GM21825 (cell line): ENCODE results near the gene SYNCRIP.
A peak's percentile ranks its signal among the peaks of the same experiment; 100 is the strongest.
"Not testable (repeated sequence)": the region's sequence is repeated elsewhere in the genome, so short reads cannot be mapped to it uniquely, and the experiment has no call there.

ENCODE experiments used
- ATAC-seq: cut with Tn5 transposase; IDR thresholded peaks from one replicate; pipeline ENCODE4 v1.9.1; 2021; ENCODE audit warnings: mild to moderate bottlenecking, moderate library complexity; ENCODE audit not compliant: unreplicated experiment

SYNCRIP gene

GRCh38 chr6:85670573-85670972 is 27.9 kb upstream of the SYNCRIP start:
- no peak for ATAC-seq

DNA sequence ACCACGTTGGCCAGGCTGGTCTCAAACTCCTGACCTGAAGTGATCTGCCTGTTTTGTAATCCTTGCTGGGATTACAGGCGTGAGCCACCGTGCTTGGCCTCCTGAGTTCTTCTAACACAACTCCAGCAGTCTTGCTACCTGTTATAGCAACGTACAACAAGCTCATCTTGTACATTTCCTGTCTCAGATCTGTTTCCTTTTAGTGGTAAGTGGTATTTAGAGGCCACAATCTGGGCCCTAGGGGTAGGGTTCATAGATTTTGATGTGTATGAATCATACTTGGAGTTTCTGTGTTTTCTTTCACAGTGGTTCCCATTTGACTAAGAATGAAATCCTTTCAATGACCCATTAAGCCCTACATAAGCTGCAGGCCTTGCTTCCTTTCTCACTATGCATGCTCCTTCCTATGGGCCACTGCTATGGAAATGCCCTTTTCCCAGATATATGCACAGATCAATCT is 27.1 kb upstream of the SYNCRIP start:
- ATAC-seq, result peak; percentile 97

DNA sequence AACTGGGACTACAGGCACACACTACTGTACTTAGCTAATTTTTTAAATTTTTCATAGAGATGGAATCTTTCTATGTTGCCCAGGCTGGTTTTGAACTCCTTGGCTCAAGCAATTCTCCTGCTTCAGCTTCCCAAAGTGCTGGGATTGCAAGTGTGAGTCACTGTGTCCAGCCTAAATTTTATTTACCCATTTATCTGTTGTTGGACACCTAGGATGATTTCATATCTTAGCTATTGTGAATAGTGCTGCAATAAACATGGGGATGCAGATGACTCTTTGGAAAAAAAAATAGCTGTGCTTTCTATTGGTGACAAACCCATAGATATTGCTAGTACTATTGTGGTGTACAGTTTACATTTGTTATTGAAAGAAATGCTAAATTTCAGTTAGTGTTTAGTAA is 19.6 kb upstream of the SYNCRIP start:
- ATAC-seq, result no peak

- ATAC-seq, result no peak
These were observed 17.5 kb upstream of the SYNCRIP start for GRCh38 chr6:85660181-85660611.

DNA sequence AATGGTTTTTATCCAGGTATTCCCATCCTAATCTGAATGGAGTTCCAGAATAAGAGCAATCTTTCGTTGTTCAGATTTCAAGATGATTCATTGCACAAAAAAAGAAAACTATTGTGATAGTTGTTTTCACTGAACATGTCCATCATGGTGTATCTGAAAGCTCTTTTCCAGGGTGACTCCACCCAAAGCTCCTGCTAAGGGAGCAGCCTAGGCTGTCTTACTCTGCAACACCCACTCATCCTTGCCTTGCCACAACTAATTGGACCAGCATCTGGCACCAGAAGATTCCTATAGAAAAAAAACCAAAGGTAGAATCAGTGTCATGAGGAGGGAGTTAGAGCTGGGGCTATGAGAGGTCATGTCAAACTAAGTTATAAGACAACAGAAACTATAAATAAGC is 7.9 kb upstream of the SYNCRIP start:
- no peak for ATAC-seq

- no peak for ATAC-seq
These were observed 1.6 kb upstream of the SYNCRIP start for GRCh38 chr6:85644279-85644762.

GRCh38 chr6:85643537-85644278 is 1.0 kb upstream of the SYNCRIP start:
- peak; percentile 57 for ATAC-seq

GRCh38 chr6:85641897-85642773 is 551 bp downstream of the SYNCRIP start:
- ATAC-seq, result no peak

GRCh38 chr6:85641522-85641896 is 1.2 kb downstream of the SYNCRIP start:
- no peak for ATAC-seq

- no peak for ATAC-seq
These were observed 1.9 kb downstream of the SYNCRIP start for GRCh38 chr6:85640821-85641220.

GRCh38 chr6:85637579-85637978 is 5.1 kb downstream of the SYNCRIP start:
- ATAC-seq, result no peak

DNA sequence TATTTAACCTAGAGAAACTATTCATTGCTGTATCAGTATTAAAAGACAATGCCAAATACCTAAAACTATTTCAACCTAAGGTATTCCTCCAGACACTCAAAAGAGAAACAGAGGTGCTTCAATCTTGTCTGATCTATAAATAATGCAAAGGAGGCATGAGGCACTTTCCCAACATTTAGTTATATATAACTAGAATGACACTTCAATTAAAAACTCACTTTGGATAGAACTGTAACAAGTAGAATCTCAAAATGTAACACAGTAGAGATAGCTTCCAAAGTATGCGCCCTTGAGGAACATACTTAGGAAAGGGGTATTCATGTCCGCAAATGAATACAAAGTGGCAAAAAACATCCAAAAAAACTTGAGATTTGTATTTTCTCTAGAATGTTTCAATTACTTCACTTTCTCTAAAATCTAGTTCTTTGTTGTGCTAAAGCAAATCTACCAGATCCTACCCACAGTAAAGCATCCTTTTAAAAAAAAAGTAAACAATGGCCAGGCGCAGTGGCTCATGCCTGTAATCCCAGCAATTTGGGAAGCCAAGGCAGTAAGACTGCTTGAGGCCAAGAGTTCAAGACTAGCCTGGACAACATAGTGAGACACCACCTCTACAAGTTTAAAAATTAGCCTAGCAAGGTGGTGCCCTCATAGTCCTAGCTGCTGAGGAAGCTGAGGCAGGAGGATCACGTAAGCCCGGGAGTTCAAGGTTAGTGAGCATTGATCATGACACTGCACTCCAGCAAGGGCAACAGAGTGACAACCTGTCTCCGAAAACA is 10.3 kb downstream of the SYNCRIP start:
- ATAC-seq, result no peak

GRCh38 chr6:85631117-85631516 is 11.6 kb downstream of the SYNCRIP start:
- not testable (repeated sequence) for ATAC-seq

GRCh38 chr6:85628353-85628752 is 14.3 kb downstream of the SYNCRIP start:
- no peak for ATAC-seq

DNA sequence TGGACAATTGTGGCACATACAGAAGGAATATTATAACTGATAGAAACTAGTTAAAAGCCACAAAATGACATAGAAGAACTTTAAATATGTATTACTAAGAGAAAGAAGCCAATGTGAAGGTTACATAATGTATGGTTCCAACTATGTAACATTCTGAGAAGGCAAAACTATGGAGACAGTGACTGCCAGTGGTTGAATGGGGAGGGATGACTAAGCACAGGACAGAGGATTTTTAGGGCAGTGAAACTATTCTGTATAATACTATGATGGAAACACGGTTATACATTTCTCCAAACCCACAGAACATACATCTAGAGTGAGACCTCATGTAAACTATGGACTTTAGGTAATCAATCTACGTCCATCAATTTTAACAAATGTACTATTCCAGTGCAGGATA is 22.4 kb downstream of the SYNCRIP start:
- no peak for ATAC-seq

- ATAC-seq, result no peak
These were observed 27.9 kb downstream of the SYNCRIP start for GRCh38 chr6:85614780-85615179.

DNA sequence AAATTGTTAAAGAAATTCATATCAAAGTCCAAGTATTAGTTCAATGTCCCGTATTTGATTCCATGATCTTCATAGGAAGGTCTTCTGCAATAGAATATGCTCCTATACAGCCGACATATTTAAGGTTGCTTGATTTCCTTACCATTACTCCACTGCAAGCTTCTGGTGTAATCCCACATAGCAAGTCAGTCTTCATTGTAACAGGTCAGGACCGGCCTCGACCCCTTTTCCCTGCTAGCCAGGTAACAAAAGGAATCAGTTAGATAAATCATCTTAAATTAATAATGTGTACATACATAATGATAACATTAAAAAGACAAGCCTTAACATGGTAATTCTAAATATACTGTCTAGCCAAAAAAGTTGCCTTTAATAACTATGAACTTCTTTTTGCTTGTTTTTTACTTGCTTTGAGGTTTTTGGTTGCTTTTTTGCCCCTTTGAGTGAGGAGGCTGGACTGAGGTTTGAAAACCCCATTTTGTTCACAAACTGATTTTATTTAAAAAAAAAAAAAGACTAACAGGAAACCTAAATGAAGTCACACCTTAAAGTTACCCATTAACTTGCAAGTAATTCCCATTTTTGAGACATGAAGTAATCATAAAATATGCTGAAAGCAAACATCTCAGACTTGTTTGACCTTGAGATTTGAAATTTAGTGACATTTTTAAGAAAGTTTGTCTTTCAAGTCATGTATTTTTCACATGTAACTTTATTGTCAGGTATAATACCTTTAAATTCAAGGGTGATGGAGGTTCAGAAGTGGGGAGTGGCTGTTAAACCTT is 29.8 kb downstream of the SYNCRIP start:
- ATAC-seq, result no peak

GRCh38 chr6:85610182-85610895 is 32.3 kb downstream of the SYNCRIP start:
- no peak for ATAC-seq

DNA sequence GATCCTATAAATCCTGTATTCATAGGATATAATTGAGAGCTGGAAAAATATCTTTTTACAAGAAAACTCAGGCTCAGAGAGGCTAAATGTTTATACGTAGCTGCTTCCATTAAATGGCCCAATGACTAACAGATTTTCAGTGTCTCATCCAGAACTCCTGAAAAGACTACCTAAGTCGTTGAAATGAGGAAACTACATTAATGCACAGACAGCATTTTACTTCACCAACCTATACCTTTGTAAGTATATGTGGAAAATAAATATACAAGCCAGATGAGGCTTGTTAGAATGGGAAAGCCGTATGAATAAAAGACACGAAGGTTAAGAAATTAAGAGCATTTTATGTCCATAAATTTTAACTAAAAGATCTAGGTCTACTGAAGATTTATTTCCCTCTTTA is 40.6 kb downstream of the SYNCRIP start:
- ATAC-seq, result no peak
